Caco-2 (cell line): ENCODE data around the gene AEBP2. TPM values are rescaled to one million over a fixed set of nuclear protein-coding genes. Genes with fewer than 3 reads are reported as not detected.

Source experiments
- BruUV-seq: library from RNA; stranded (reverse); fragments of 400-500 nt; replicated peaks from 2 replicates; lab custom pipeline; 2021; lab: Mats Ljungman, UMichigan
- CTCF ChIA-PET: fragments of 300-600 bp; sonication (Branson Sonifier 250); formaldehyde crosslinking; loops from one replicate; lab custom pipeline; 2022; ENCODE audit warnings: antibody characterized with exemption; lab: Charles Lee
- POLR2A ChIA-PET: fragments of 300-600 bp; sonication (Branson Sonifier 250); formaldehyde crosslinking; loops from one replicate; lab custom pipeline; 2022; ENCODE audit warnings: antibody characterized with exemption; lab: Charles Lee
- DNase-seq, 2 experiments: peaks; one replicate each; pipeline versions ENCODE4 v3.0.0 to v3.0.0-alpha.2; 2020 to 2022
- H3K27me3 ChIP-seq: replicated peaks from 2 replicates; pipeline ENCODE4 v1.6.0; 2011; ENCODE audit warnings: low read length; ENCODE audit not compliant: control insufficient read depth, insufficient read depth
- H3K36me3 ChIP-seq: 2 replicates; pipeline ENCODE4 v1.5.1; 2011; ENCODE audit warnings: low read length; ENCODE audit not compliant: control insufficient read depth, insufficient read depth
- H3K4me1 ChIP-seq: fragments of 250-450 bp; sonication (Bioruptor Pico); 2 replicates; pipeline ENCODE4 v1.5.1; 2020; ENCODE audit warnings: mild to moderate bottlenecking
- H3K4me3 ChIP-seq: 2 replicates; pipeline ENCODE4 v1.5.1; 2011; ENCODE audit warnings: low read depth, mild to moderate bottlenecking, control low read depth, low read length
- H3K9me3 ChIP-seq: fragments of 250-450 bp; sonication (Bioruptor Pico); 2 replicates; pipeline ENCODE4 v1.5.1; 2020; ENCODE audit warnings: mild to moderate bottlenecking, moderate library complexity
- H3K27ac Mint-ChIP-seq: one replicate; pipeline ENCODE4 v1.8.0; 2022; ENCODE audit warnings: mixed read lengths; ENCODE audit not compliant: unreplicated experiment
- H3K27me3 Mint-ChIP-seq: one replicate; pipeline ENCODE4 v1.8.0; 2022; ENCODE audit warnings: mixed read lengths; ENCODE audit not compliant: insufficient read depth, unreplicated experiment
- H3K36me3 Mint-ChIP-seq: one replicate; pipeline ENCODE4 v1.8.0; 2022; ENCODE audit warnings: mild to moderate bottlenecking, mixed read lengths; ENCODE audit not compliant: insufficient read depth, unreplicated experiment
- H3K4me1 Mint-ChIP-seq: one replicate; pipeline ENCODE4 v1.8.0; 2022; ENCODE audit warnings: low read depth, mixed read lengths; ENCODE audit not compliant: unreplicated experiment
- H3K4me3 Mint-ChIP-seq: one replicate; pipeline ENCODE4 v1.8.0; 2022; ENCODE audit warnings: mild to moderate bottlenecking, moderate library complexity, mixed read lengths; ENCODE audit not compliant: unreplicated experiment
- H3K9me3 Mint-ChIP-seq: one replicate; pipeline ENCODE4 v1.8.0; 2022; ENCODE audit warnings: mixed read lengths; ENCODE audit not compliant: unreplicated experiment
- intact Hi-C: fragments of 100-400 bp; cut with micrococcal nuclease; formaldehyde crosslinking; loops from one replicate; pipeline ENCODE4 v1.10.0; 2022; ENCODE audit not compliant: unreplicated experiment
- total RNA-seq: library from RNA; stranded (reverse); gene quantifications from 2 replicates; pipeline ENCODE4 v1.2.3, GENCODE V29; 2022
- TF ChIP-seq, protein P1 (sequence below), 2 experiments: fragments of 200-600 bp in 1 of 2; IDR thresholded peaks; 1 replicate in 1 of 2; 2 replicates in 1 of 2; pipeline versions ENCODE4 v1.5.1 to v1.8.0; 2011 to 2022; ENCODE audit warnings: antibody characterized with exemption in 1 of 2, control low read depth in 1 of 2, inconsistent platforms in 1 of 2, low read depth in 1 of 2, low read length in 1 of 2, mild to moderate bottlenecking in 1 of 2, moderate library complexity in 1 of 2; ENCODE audit not compliant: insufficient read depth in 1 of 2, severe bottlenecking in 1 of 2, unreplicated experiment in 1 of 2

AEBP2 gene
- total RNA-seq, 1 experiment from 2014 or later, result 68.0 TPM

DNA sequence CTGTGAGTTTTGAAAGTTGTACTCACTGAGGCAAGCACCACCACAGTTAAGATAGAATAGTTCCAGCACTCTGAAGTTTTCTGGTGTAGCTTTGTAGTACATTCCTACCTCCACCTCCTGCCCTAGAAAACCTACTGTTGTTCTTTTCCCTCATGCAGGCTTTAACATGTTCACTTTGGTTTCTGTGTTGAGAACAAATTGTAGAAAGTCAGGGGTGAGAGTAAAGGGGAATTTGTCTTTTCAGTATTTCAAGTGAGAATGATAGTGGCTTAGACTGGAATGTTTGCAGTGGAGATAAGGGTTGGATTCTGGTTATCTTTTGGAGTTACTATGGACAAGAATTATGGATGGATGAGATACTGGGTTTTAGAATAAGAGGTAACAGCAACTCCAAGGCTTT, 67.2 kb downstream of the AEBP2 start:
- Histone ChIP-seq H3K4me1 (peaks cover 34% of the 10 kb centered on the region), H3K27me3 (no peaks in the 10 kb centered on the region), H3K36me3 (no peaks in the 10 kb centered on the region; the same call in 1 of the 2 replicates), H3K9me3 (no peaks in the 10 kb centered on the region), H3K4me3 (no peak overlapping the region)
- Mint-ChIP-seq H3K4me1 (peaks cover 29% of the 10 kb centered on the region), H3K9me3 (no peaks in the 10 kb centered on the region), H3K36me3 (peaks cover 57% of the 10 kb centered on the region), H3K27me3 (no peaks in the 10 kb centered on the region), H3K4me3 (peak overlapping the region; percentile 13), H3K27ac (peak overlapping the region; percentile 31)
- TF ChIP-seq, protein P1, sequence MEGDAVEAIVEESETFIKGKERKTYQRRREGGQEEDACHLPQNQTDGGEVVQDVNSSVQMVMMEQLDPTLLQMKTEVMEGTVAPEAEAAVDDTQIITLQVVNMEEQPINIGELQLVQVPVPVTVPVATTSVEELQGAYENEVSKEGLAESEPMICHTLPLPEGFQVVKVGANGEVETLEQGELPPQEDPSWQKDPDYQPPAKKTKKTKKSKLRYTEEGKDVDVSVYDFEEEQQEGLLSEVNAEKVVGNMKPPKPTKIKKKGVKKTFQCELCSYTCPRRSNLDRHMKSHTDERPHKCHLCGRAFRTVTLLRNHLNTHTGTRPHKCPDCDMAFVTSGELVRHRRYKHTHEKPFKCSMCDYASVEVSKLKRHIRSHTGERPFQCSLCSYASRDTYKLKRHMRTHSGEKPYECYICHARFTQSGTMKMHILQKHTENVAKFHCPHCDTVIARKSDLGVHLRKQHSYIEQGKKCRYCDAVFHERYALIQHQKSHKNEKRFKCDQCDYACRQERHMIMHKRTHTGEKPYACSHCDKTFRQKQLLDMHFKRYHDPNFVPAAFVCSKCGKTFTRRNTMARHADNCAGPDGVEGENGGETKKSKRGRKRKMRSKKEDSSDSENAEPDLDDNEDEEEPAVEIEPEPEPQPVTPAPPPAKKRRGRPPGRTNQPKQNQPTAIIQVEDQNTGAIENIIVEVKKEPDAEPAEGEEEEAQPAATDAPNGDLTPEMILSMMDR (IDR thresholded peaks at IDR 0.05; ENCODE audit: insufficient read depth in 1 of 2, low read depth in 1 of 2, low read length in 1 of 2, severe bottlenecking in 1 of 2, unreplicated experiment in 1 of 2), result no peak
- POLR2A ChIA-PET, result no interaction called here
- DNase-seq, result peak in 1 of 2 experiments; percentile 50
- BruUV-seq, result no TSS peak
- CTCF ChIA-PET, result no interaction called here
- intact Hi-C loops, result loop anchor here (2.0 kb wide), 1 partner anchor 68 kb away; the partner anchor contains the start of gene AEBP2

DNA sequence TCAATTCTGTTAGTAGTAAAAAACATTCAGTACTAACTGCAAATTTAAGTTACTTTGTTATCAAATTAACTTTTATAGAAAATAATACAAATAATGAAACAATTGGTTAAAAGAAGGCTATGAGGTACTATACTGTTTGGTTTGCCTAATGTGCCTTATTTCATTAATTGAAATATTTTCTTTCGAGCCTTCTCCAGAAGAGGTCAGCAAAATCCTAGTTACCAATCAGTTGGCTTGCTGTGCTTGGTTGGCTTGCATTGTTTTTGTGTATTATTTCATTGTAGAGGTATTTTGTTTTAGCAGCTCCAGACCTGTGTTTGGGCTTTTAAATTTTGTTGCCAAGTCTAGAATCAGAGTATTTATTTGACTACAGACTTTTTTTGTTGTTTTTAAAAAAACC, 68.5 kb downstream of the AEBP2 start:
- no peaks in the 10 kb centered on the region for H3K27me3 Mint-ChIP-seq
- POLR2A ChIA-PET, result no interaction called here
- no peak for DNase-seq
- peaks cover 34% of the 10 kb centered on the region for H3K4me1 ChIP-seq
- BruUV-seq, result no TSS peak
- no peak overlapping the region for H3K4me3 ChIP-seq
- no peaks in the 10 kb centered on the region for H3K27me3 ChIP-seq
- no peaks in the 10 kb centered on the region for H3K9me3 ChIP-seq
- TF ChIP-seq, protein P1 (IDR thresholded peaks at IDR 0.05; ENCODE audit: insufficient read depth in 1 of 2, low read depth in 1 of 2, low read length in 1 of 2, severe bottlenecking in 1 of 2, unreplicated experiment in 1 of 2), result no peak
- H3K9me3 Mint-ChIP-seq, result no peaks in the 10 kb centered on the region
- CTCF ChIA-PET, result interaction anchor here (0.5 kb wide), 1 partner anchor 136 kb away, joined by 4 read pairs; no protein-coding TSS in a partner anchor
- no peak overlapping the region for H3K27ac Mint-ChIP-seq
- H3K36me3 Mint-ChIP-seq, result peaks cover 58% of the 10 kb centered on the region
- no peak overlapping the region for H3K4me3 Mint-ChIP-seq
- H3K4me1 Mint-ChIP-seq, result peaks cover 29% of the 10 kb centered on the region
- intact Hi-C loops, result loop anchor here (2.0 kb wide), 1 partner anchor 69 kb away; the partner anchor contains the start of gene AEBP2
- no peaks in the 10 kb centered on the region for H3K36me3 ChIP-seq

DNA sequence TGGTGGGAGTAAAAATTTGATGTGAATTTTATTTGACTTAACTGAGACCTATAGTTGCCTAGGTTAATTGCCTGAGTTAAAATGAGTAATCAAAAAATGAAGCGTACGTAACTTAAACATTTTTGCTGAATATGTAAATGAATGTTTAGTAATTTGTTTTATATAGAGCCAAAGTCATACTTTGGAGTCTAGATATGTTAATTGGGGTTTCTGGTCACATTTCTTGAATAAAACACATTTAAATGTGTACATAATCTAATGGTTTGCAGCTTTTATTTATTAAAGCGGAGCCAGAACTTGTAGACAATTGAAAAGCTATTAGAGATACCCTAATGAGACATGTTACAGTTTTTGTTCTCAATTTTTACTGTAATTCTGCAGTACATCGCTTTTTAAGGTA, 71.2 kb downstream of the AEBP2 start:
- H3K36me3 ChIP-seq, result no peaks in the 10 kb centered on the region
- intact Hi-C loops, result no loop called here
- BruUV-seq, result no TSS peak
- Mint-ChIP-seq H3K4me3 (no peak overlapping the region), H3K27me3 (no peaks in the 10 kb centered on the region), H3K27ac (peak overlapping the region; percentile 27), H3K36me3 (peaks cover 72% of the 10 kb centered on the region), H3K4me1 (peaks cover 18% of the 10 kb centered on the region), H3K9me3 (no peaks in the 10 kb centered on the region)
- no peak for DNase-seq
- peaks cover 26% of the 10 kb centered on the region for H3K4me1 ChIP-seq
- H3K27me3 ChIP-seq, result no peaks in the 10 kb centered on the region
- TF ChIP-seq, protein P1 (IDR thresholded peaks at IDR 0.05; ENCODE audit: insufficient read depth in 1 of 2, low read depth in 1 of 2, low read length in 1 of 2, severe bottlenecking in 1 of 2, unreplicated experiment in 1 of 2), result no peak
- H3K4me3 ChIP-seq, result no peak overlapping the region
- no peaks in the 10 kb centered on the region for H3K9me3 ChIP-seq
- ChIA-PET POLR2A (no interaction called here), CTCF (interaction anchor here (0.6 kb wide), 1 partner anchor 60 kb away, joined by 4 read pairs; no protein-coding TSS in a partner anchor)
